GM18907 (cell line): ENCODE measurements around the gene B4GALT1.
A peak's percentile ranks its signal among the peaks of the same experiment; 100 is the strongest.
"Not testable (repeated sequence)": the region's sequence is repeated elsewhere in the genome, so short reads cannot be mapped to it uniquely, and the experiment has no call there.

ENCODE experiments used
- ATAC-seq: cut with Tn5 transposase; IDR thresholded peaks from one replicate; pipeline ENCODE4 v1.9.1; 2021; ENCODE audit warnings: mild to moderate bottlenecking, moderate library complexity; ENCODE audit not compliant: unreplicated experiment

The B4GALT1 gene

GRCh38 chr9:33163433-33164137 lies 3.6 kb downstream of the B4GALT1 start:
- no peak for ATAC-seq

- no peak for ATAC-seq
Measured at GRCh38 chr9:33162721-33163311, 4.3 kb downstream of the B4GALT1 start.

GRCh38 chr9:33161589-33162132 lies 5.5 kb downstream of the B4GALT1 start:
- no peak for ATAC-seq

DNA sequence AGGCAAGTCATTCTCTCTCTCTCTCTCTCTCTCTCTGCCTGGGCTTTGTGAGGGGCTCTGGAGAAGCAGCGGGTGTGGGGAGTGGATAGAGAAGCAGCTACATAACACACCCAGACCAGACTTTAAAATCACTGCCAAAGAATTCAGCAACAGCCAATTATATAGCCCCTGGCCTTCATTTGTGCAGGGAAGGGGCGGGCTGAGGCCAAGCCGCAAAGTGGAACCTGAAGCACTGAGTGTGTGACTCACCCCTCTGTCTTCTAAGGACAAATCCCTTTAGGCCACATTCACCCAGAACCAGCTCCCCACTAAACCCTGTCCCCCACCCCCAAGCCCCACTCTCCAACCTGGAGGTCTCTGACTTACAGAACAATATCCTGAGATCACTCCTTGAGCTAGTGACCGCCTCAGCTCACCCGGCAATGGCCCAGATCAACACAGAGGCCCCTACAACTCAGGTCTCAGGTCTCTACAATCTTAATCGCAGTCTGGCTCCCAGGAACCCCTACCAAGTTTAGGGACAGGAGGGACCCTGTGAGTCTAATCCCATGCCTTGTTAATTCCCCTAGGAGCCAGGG lies 6.0 kb downstream of the B4GALT1 start:
- ATAC-seq: no peak

GRCh38 chr9:33160446-33160845 lies 6.7 kb downstream of the B4GALT1 start:
- not testable (repeated sequence) for ATAC-seq

- peak; percentile 33 for ATAC-seq
Measured at GRCh38 chr9:33159777-33160127, 7.4 kb downstream of the B4GALT1 start.

GRCh38 chr9:33158843-33159776 lies 8.0 kb downstream of the B4GALT1 start:
- ATAC-seq: peak; percentile 33

DNA sequence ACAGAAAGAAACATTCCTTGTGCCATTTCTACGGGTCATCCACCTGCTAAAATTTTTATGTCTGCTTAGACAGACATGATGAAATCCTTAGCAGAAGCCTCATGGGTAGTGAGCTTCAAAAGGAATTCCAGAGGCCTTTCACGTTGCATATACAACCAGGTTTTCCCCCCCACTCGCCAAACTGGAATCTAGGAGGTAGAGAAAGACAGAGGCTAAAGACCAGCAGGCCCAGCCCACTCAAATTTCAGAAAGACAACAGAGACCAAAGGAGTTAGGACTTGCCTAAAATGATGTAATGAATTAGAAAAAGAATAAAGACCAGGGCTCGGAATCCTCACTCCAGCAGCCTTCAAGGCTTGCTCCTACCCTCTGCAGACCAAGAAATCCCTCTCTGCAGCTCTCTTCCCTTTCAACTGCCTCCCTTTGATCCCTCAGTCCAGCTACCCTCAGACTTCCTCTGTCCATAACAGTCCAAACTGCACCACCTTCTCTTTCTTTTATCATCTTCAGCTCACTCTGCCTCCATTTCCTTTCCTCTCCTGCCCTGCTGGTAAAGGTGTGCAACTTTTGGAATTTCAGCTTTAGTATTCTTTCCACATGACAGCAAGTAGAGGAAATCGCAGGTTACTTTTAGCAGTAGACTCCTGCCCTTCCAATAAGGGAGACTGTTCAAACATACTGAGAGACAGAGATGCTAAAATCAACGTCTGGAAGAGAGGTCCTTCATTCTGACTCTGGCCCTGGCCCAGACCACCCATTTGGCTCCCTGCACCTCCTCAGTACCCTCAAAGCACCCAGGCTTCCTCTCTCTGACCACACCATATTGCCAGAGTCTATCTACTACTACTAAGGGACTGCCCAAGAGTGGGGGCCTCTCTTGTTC lies 8.9 kb downstream of the B4GALT1 start:
- ATAC-seq: peak; percentile 13

- ATAC-seq: no peak
Measured at GRCh38 chr9:33155393-33155792, 11.7 kb downstream of the B4GALT1 start.

- ATAC-seq: no peak
Measured at GRCh38 chr9:33154371-33154770, 12.8 kb downstream of the B4GALT1 start.

DNA sequence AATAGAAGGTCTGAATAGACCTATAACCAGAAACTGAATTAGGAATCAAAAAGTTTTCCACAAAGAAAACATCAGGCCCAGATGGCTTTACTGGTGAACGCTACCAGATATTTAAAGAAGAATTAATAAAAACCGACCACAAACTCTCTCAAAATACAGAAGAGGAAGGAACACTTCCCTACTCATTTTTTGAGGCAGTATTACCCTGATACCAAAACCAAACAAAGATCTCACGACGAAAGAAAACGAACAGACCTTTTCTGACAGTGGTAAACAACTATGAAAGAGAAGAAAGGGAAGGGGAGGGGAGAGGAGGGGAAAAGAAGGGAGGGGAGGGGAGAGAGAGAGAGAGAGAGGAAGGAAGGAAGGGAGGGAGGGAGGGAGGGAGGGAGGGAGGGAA lies 13.5 kb downstream of the B4GALT1 start:
- no peak for ATAC-seq

- ATAC-seq: no peak
Measured at GRCh38 chr9:33153001-33153400, 14.1 kb downstream of the B4GALT1 start.

GRCh38 chr9:33151601-33152000 lies 15.5 kb downstream of the B4GALT1 start:
- ATAC-seq: no peak

- ATAC-seq: no peak
Measured at GRCh38 chr9:33151007-33151557, 16.1 kb downstream of the B4GALT1 start.

DNA sequence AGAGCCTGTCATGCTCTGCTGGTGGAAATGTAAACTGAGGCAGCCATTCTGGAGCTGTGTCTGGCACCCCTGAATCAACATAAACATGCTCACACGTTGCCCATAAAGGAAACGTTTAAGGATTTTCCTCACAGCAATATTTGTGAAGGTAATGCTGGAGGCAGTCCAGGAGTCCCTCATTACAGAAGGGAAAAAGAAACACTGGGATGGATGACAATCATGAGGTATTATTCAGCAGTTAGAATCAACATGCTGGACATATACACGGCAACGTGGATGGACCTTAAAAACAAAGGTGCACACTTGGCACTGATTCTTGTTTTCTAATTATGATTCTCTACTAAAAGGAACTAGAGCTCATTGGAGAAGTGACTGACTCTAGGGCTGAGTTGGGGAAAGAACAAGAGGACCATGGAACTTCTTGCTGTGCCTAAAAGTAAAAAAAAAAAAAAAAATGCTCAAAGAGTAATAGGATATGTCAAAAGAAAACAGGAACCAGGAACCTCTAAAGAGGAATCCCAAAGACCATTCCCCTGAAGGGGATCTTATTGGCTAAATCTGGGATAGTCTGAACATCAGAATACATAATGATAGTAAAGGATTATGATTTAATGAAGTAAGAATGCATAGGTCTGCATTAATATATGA lies 18.6 kb downstream of the B4GALT1 start:
- no peak for ATAC-seq

DNA sequence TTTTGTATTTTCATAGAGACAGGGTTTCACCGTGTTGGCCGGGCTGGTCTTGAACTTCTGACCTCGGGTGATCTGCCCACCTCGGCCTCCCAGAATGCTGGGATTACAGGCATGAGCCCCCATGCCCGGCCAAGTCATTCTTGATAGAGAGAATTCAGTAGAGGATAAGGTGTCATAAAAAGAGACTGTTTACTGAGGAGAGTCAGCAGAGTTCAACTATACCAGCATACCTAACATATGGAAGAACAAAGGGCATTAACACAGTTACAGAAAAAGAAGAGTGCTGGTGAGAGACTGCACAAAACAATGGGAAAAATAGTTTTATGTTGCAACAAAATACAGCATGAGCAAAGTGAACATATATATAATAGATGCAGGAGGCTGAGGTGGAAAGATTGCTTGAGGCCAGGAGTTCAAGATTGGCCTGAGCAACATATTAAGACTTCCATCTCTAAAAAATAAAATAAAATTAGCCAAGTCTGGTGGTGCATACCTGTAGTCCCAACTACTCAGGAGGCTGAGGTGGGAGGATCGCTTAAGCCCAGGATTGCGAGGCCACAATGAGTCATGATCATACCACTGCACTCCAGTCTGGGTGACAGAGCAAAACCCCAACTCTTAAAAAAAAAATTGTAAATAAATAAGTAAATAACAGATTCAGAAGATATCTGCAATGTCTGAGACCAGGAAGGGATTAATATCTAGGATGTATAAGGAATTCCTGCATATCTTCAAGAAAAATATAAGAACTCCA lies 19.5 kb downstream of the B4GALT1 start:
- ATAC-seq: no peak

GRCh38 chr9:33146298-33146697 lies 20.8 kb downstream of the B4GALT1 start:
- no peak for ATAC-seq

DNA sequence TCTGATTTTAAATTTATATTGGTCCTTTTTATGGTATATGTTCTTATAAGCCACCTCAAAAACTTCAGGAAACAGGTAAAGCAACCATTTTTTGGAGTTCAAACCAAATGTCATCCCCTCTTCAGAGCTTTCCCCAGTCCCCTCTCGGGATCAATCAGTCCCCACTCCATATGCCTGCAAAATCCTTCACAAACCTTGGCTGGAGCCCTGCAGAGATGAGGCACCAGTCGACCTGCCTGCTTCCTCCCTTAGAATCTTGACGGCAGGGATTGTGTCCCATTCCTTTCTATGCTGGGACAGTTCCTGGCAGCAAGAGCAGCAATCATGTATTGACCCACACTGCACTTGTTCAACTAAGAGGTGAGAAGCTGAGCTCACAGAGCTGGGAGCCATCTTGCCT lies 22.6 kb downstream of the B4GALT1 start:
- ATAC-seq: no peak

DNA sequence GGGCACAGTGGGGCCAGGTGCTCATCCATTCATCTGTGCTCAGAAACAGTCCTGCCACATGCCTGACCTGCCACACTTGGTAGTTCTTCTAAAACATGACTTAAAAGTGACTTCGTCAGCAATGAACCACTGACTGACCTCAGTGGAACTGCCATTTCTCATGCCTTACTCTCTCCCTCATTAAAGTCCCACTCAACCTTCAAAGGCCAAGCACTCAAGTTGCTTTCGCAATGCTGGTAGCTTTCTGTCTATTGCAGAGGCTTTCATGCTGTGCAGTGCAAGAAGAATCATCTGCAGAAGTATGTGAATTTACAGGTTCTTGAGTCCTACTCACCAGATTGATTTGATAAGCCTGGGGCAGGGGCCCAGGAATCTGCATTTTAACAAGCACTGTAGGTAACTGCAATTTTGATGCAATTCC lies 23.9 kb downstream of the B4GALT1 start:
- ATAC-seq: peak; percentile 27
